Psoas muscle (tissue), 8 donors: ENCODE measurements around the gene PRKN. TPM values are rescaled to one million over a fixed set of nuclear protein-coding genes. Genes with fewer than 3 reads are reported as not detected.
A peak's percentile ranks its signal among the peaks of the same experiment; 100 is the strongest.

Experiments used
- ATAC-seq, 4 donors: fragments of 200-7000 bp; cut with Tn5 transposase; one replicate each; pipeline ENCODE4 v1.9.1; 2020; ENCODE audit warnings: moderate library complexity in 3 of 4, mild to moderate bottlenecking in 2 of 4
- DNase-seq, 2 donors: peaks; one replicate each; pipeline ENCODE4 v3.0.0-alpha.2; 2020
- H3K27ac ChIP-seq: fragments of 200-600 bp; one replicate; pipeline ENCODE4 v1.8.0; 2022
- H3K27me3 ChIP-seq, 3 donors: fragments of 200-600 bp in 1 of 3; one replicate each; pipeline versions ENCODE4 v1.6.1 to v1.8.0; 2013 to 2022; ENCODE audit warnings: low read length in 2 of 3, mild to moderate bottlenecking in 2 of 3, moderate library complexity in 1 of 3; ENCODE audit not compliant: insufficient read depth in 3 of 3
- H3K36me3 ChIP-seq, 2 donors: fragments of 200-600 bp in 1 of 2; one replicate each; pipeline versions ENCODE4 v1.6.1 to v1.8.0; 2013 to 2022; ENCODE audit warnings: low read depth in 1 of 2, mild to moderate bottlenecking in 1 of 2, moderate library complexity in 1 of 2; ENCODE audit not compliant: insufficient read depth in 1 of 2
- H3K4me1 ChIP-seq: fragments of 200-600 bp; one replicate; pipeline ENCODE4 v1.8.0; 2022
- H3K4me3 ChIP-seq: fragments of 200-600 bp; one replicate; pipeline ENCODE4 v1.8.0; 2022; ENCODE audit warnings: mild to moderate bottlenecking
- H3K9me3 ChIP-seq: fragments of 200-600 bp; one replicate; pipeline ENCODE4 v1.8.0; 2022
- WGBS, 3 donors: extraction: QIAGEN DNeasy Blood & Tissue Kit; methylation state at CpG; one replicate each; pipeline versions ENCODE4 v1.1.6 to v1.1.7; 2013; 5-methylcytosine and 5-hydroxymethylcytosine counted together
- intact Hi-C, 2 donors: fragments of 100-400 bp; cut with DNase I; formaldehyde crosslinking; loops; one replicate each; pipeline versions ENCODE4 v1.11.0 to v1.14.2; 2022
- polyA plus RNA-seq, 3 donors: library from polyadenylated mRNA; stranded (reverse); fragments of 200-250 nt; gene quantifications; one replicate each; pipeline ENCODE4 v1.2.3, GENCODE V29; 2013
- total RNA-seq, 4 donors: library from RNA; stranded (reverse); fragmentation: NEBNext Ultra II Directional in 2 of 4; extraction: Animal tissue kit (Norgen Biotek cat#: 25700) in 2 of 4; gene quantifications; one replicate each; pipeline versions ENCODE4 v1.2.1 to v1.2.4, GENCODE V29; 2021 to 2023
- TF ChIP-seq, protein P1 (sequence below): fragments of 200-600 bp; IDR thresholded peaks from one replicate; pipeline ENCODE4 v1.8.0; 2022; ENCODE audit warnings: antibody characterized with exemption
- donor health status: healthy with polysubstance abuse.
- donor health status: DM: no; HTN: no; CAD: no; lungs with moderate emphysema.
- donor health status: Bipolar disorder and iron deficiency.
- donor health status: healthy.
- donor health status: DM: yes; HTN: yes; CAD: no.
- donor health status: DM: no; HTN: no; CAD: no.
- donor health status: DM: no; HTN: no; CAD: no.
- donor health status: DM: yes; HTN: yes; CAD: no.

The PRKN gene
- total and polyA plus RNA-seq, 7 donors, result 1.5 to 19.5 (median 11.7) TPM

DNA sequence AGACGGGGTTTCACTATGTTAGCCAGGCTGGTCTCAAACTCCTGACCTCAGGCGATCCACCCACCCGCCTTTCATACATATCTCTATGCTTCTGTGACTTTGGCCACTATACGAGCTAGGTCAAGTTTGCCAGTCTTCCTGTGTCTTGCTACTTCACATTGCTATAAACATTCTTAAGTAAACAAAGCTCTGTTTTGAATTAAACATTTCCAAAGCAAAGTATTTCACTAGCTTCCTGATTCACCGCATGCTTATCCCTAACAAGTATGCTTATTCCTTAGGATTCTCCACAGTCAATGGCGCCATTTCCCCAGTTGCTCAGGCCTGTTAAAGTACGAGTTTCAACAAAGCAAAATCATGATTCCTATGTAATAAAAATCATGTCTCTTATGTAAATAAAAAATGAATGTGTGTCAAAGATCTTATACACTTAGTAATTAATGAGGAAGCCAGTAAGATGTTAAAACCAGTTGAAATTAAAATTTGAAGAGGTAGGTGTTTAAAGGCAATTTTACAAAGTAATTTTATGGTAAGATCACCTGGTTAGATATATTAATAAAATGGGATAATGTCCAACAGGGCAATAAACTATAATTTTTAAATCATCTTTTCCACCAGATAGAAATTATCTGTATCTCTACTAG, 88.5 kb downstream of the PRKN start:
- Histone ChIP-seq H3K36me3 (peaks cover 0 to 2% of the 10 kb centered on the region in 2 donors), H3K4me3 (no peak overlapping the region), H3K4me1 (peaks cover 27% of the 10 kb centered on the region), H3K27me3 (no peaks in the 10 kb centered on the region), H3K27ac (no peak overlapping the region), H3K9me3 (no peaks in the 10 kb centered on the region)
- intact Hi-C loops, result no loop called here
- WGBS, 3 donors, result 82 to 85% (median 82%) methylated on average over 7 of the region's 7 CpGs
- ATAC-seq (no peak), DNase-seq (no peak)
- TF ChIP-seq, protein P1, sequence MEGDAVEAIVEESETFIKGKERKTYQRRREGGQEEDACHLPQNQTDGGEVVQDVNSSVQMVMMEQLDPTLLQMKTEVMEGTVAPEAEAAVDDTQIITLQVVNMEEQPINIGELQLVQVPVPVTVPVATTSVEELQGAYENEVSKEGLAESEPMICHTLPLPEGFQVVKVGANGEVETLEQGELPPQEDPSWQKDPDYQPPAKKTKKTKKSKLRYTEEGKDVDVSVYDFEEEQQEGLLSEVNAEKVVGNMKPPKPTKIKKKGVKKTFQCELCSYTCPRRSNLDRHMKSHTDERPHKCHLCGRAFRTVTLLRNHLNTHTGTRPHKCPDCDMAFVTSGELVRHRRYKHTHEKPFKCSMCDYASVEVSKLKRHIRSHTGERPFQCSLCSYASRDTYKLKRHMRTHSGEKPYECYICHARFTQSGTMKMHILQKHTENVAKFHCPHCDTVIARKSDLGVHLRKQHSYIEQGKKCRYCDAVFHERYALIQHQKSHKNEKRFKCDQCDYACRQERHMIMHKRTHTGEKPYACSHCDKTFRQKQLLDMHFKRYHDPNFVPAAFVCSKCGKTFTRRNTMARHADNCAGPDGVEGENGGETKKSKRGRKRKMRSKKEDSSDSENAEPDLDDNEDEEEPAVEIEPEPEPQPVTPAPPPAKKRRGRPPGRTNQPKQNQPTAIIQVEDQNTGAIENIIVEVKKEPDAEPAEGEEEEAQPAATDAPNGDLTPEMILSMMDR, result no peak

DNA sequence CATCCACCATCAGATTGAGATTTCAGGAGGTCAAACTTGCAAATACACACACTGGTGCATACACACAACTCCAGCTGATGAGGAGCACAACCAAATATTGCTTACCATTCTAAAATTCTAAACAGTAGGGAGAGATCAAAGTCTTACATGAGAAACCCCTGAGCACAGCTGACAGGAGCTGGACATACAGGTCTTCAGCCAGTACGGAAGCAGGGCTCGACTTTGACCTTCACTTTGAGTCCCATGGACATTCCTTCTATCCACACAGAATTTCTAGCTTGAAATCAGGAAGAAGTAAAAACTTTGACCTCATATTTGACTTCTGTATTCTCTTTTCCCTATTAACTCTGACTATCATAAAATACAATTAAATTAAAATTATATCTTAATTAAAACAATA, 90.2 kb downstream of the PRKN start:
- 44 to 73% (median 58%) methylated on average over 2 of the region's 2 CpGs for WGBS, 3 donors
- intact Hi-C loops, result no loop called here
- TF ChIP-seq, protein P1, result no peak
- Histone ChIP-seq H3K27ac (no peak overlapping the region), H3K9me3 (no peaks in the 10 kb centered on the region), H3K36me3 (peaks cover 0 to 2% of the 10 kb centered on the region in 2 donors), H3K4me3 (no peak overlapping the region), H3K4me1 (peaks cover 20% of the 10 kb centered on the region), H3K27me3 (no peaks in the 10 kb centered on the region)
- DNase-seq, result no peak
- ATAC-seq, result no peak

DNA sequence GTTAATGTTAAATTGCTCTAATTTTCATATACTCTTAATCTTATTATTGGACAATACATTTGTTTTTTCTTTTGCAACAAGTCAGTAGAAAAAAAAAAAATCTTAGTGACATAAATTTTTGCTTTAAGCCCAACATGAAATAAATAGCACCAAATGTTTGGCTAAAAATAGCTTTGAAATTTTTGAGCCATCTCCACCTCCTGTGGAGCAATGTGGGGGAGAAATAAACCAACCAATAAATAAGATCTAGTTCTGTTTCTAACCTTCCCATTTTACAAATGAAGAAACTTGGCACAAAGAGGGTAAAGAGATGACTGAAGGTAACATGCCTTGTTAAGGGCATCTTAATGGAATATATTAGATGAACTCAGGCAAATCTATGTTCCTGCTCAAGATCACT, 91.4 kb downstream of the PRKN start:
- intact Hi-C loops, result no loop called here
- peaks cover 20% of the 10 kb centered on the region for H3K4me1 ChIP-seq
- H3K9me3 ChIP-seq, result no peaks in the 10 kb centered on the region
- ATAC-seq (peak in 1 of 4 donors; percentile 56), DNase-seq (no peak)
- no peaks in the 10 kb centered on the region for H3K27me3 ChIP-seq
- TF ChIP-seq, protein P1, result no peak
- peak overlapping the region; percentile 41 for H3K27ac ChIP-seq
- H3K4me3 ChIP-seq, result no peak overlapping the region
- H3K36me3 ChIP-seq, result peaks cover 0 to 2% of the 10 kb centered on the region in 2 donors

DNA sequence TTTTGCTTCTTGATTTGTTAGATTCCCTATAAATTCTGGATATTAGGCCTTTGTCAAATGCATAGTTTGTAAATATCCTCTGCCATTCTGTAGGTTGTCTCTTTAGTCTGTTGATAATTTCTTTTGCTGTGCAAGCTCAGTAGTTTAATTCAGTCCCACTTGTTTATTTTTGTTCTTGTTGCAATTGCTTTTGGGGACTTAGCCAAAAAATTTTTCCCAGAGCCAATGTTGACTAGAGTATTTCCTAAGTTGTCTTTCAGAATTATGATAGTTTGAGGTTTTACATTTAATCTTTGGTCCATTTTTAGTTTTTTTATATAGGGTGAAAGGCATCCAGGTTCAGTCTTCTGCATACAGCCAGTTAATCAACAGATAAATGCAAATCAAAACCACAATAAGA, 96.0 kb downstream of the PRKN start:
- Histone ChIP-seq H3K4me1 (peaks cover 18% of the 10 kb centered on the region), H3K4me3 (no peak overlapping the region), H3K9me3 (no peaks in the 10 kb centered on the region), H3K27ac (no peak overlapping the region), H3K27me3 (no peaks in the 10 kb centered on the region), H3K36me3 (no peaks in the 10 kb centered on the region)
- TF ChIP-seq, protein P1, result no peak
- intact Hi-C loops, result no loop called here
- ATAC-seq (no peak), DNase-seq (no peak)

DNA sequence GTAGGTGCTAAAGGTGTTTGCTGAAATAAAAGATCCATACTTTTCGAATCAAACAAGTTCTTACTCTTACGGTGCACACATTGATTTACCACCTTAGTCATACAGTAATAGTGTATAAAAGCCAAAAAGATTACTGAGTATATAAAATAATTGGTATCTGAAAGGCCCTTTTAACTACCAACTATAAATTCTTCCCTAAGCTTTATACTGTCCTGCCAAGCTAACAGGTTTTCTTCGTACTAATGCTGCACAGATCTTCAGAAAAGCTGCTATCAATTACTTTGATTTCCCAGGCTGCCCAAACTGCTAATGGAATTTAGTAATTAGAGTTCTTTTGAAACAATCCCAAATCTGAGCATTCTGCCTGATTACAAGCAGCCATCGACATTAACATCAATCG, 97.5 kb downstream of the PRKN start:
- H3K27me3 ChIP-seq, result no peaks in the 10 kb centered on the region
- ATAC-seq (no peak), DNase-seq (no peak)
- TF ChIP-seq, protein P1, result no peak
- peaks cover 3% of the 10 kb centered on the region for H3K4me1 ChIP-seq
- no peaks in the 10 kb centered on the region for H3K36me3 ChIP-seq
- no peak overlapping the region for H3K27ac ChIP-seq
- H3K4me3 ChIP-seq, result no peak overlapping the region
- no peaks in the 10 kb centered on the region for H3K9me3 ChIP-seq
- 90 to 96% (median 90%) methylated on average over 5 of the region's 5 CpGs for WGBS, 3 donors
- intact Hi-C loops, result no loop called here
